Measurements from ENCODE around the gene PI16. TPM values are rescaled to one million over a fixed set of nuclear protein-coding genes. Genes with fewer than 3 reads are reported as not detected.
"Not testable (repeated sequence)": the region's sequence is repeated elsewhere in the genome, so short reads cannot be mapped to it uniquely, and the experiment has no call there.

The PI16 gene
- total RNA-seq, 1 experiment from 2014 or later = not detected

GRCh38 chr6:36947570-36948351, 6.8 kb upstream of the PI16 start:
- DNase-seq (ENCODE audit: low read depth, low spot score) = peak; percentile 93
- in situ Hi-C loops (cut with HindIII; ENCODE audit: low pct_unique_long_range_greater_than_20kb, low sequenced_read_pairs) = no loop called here

GRCh38 chr6:36949076-36949475, 5.5 kb upstream of the PI16 start:
- DNase-seq (ENCODE audit: low read depth, low spot score); in situ Hi-C loops (cut with HindIII; ENCODE audit: low pct_unique_long_range_greater_than_20kb, low sequenced_read_pairs): not testable (repeated sequence)

- in situ Hi-C loops (cut with HindIII; ENCODE audit: low pct_unique_long_range_greater_than_20kb, low sequenced_read_pairs) = no loop called here
Measured at GRCh38 chr6:36949636-36950035, 4.9 kb upstream of the PI16 start.

DNA sequence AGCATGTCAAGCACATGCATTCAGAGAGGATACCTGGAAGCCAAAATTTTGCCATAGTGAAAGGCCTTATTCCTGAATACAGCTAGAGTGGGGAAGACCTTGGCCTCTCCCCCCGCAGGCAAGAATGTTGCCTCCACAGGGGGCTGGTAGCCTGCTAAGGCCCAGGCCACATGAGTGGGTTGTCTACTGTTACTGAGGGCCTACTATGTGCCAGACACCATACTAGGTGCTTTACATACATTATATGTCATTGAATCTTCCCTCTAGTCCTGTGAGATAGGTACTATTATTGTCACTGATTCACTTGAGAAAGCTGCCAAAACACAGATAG, 642 bp upstream of the PI16 start:
- in situ Hi-C loops (cut with HindIII; ENCODE audit: low pct_unique_long_range_greater_than_20kb, low sequenced_read_pairs) = no loop called here
- no peak for DNase-seq (ENCODE audit: low read depth, low spot score)

More at GRCh38 chr6:36949636-36950035, 4.9 kb upstream of the PI16 start:
- DNase-seq (ENCODE audit: low read depth, low spot score) = no peak

- DNase-seq (ENCODE audit: low read depth, low spot score) = no peak
- in situ Hi-C loops (cut with HindIII; ENCODE audit: low pct_unique_long_range_greater_than_20kb, low sequenced_read_pairs) = no loop called here
Measured at GRCh38 chr6:36955136-36955535, 598 bp downstream of the PI16 start.

DNA sequence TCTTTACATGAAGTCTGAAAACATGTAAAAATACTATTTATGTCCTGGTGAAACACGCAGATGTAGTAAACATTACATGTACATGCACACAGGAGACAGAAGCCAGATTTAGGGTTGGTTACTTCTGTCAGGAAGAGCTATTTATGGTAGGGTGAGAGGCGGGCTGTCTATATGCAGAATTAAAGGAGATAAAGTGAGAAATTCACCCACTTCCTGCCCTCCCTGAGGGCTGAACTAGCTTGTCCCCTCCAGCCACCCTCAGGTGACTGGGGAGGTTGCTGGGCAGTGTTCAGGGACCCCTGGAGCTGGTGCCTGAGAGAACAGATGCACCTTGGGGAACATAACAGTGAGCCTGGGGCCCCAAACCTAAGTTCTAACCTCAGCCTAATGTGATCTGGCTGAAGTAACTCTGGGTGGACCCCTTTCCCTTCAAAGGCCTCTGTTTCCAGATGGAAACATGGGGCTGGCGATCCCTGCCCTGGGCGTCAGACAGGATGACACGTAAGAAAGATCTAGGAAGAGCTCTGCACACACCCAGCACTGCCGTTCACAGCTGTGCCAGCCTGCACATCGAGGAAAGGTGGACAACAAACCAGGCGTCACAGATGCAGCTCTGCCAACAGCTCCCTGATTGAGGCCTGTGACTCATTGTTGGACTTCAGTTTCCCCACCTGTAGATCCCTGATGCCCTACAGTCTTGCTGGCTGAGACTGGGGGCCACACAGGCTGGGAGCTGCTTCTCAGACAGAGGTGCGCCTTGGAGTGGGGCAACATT, 1.3 kb downstream of the PI16 start:
- no peak for DNase-seq (ENCODE audit: low read depth, low spot score)
- in situ Hi-C loops (cut with HindIII; ENCODE audit: low pct_unique_long_range_greater_than_20kb, low sequenced_read_pairs) = no loop called here

DNA sequence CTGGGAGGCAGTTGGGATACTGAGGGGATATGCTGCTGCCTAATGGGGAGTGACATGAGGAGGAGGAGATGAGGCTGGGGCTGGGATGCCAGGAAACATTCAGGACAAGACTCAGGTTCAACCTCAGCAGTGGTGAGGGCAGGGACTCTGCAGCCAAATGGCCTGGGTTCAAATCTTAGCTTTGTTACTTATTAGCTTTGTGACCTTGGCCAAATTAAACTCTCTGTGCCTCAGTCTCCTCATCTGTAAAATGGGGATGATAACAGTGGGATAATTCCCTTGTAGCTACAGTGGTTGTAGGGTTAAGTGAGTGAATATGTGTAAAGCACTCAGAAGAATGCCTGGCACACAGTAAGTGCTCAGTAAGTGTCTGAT, 1.9 kb downstream of the PI16 start:
- DNase-seq (ENCODE audit: low read depth, low spot score) = no peak
- in situ Hi-C loops (cut with HindIII; ENCODE audit: low pct_unique_long_range_greater_than_20kb, low sequenced_read_pairs) = no loop called here

- DNase-seq (ENCODE audit: low read depth, low spot score) = no peak
- in situ Hi-C loops (cut with HindIII; ENCODE audit: low pct_unique_long_range_greater_than_20kb, low sequenced_read_pairs) = no loop called here
Measured at GRCh38 chr6:36957773-36958271, 3.3 kb downstream of the PI16 start.

- no peak for DNase-seq (ENCODE audit: low read depth, low spot score)
- in situ Hi-C loops (cut with HindIII; ENCODE audit: low pct_unique_long_range_greater_than_20kb, low sequenced_read_pairs) = no loop called here
Measured at GRCh38 chr6:36958775-36959554, 4.4 kb downstream of the PI16 start.

GRCh38 chr6:36959555-36960250, 5.2 kb downstream of the PI16 start:
- DNase-seq (ENCODE audit: low read depth, low spot score) = no peak
- in situ Hi-C loops (cut with HindIII; ENCODE audit: low pct_unique_long_range_greater_than_20kb, low sequenced_read_pairs) = no loop called here

GRCh38 chr6:36961441-36962435, 7.2 kb downstream of the PI16 start:
- no peak for DNase-seq (ENCODE audit: low read depth, low spot score)
- in situ Hi-C loops (cut with HindIII; ENCODE audit: low pct_unique_long_range_greater_than_20kb, low sequenced_read_pairs) = no loop called here

GRCh38 chr6:36962874-36963273, 8.3 kb downstream of the PI16 start:
- in situ Hi-C loops (cut with HindIII; ENCODE audit: low pct_unique_long_range_greater_than_20kb, low sequenced_read_pairs) = no loop called here
- DNase-seq (ENCODE audit: low read depth, low spot score) = peak; percentile 39

DNA sequence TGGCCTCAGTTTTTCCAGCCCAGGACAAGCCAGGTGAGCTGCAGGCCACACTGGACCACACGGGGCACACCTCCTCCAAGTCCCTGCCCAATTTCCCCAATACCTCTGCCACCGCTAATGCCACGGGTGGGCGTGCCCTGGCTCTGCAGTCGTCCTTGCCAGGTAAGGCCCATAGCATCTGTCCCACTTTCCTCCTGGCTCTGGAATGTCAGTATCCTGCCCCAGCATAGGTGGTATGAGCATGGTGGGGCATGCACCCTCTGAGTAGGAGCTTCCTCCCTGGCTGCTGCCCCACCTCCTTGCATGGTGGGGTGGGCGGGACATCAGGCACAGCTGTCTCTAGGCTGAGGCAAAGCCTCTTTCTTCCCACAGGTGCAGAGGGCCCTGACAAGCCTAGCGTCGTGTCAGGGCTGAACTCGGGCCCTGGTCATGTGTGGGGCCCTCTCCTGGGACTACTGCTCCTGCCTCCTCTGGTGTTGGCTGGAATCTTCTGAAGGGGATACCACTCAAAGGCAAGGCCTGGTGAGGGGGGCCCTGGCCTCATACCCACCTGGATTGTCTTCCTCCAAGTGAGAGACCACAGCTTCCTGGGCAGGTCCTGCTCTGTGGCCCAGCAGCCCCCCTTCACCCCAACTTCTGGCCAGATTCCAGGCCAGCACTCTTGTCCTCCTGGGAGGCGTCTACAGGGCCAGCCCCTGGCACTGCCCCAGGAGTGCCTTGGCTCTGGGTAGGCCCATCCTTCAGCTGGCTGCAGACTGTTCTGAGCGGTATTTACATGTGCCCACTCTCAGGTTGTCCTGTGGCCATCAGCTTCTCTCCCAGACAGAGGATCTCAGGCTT, 9.1 kb downstream of the PI16 start:
- no peak for DNase-seq (ENCODE audit: low read depth, low spot score)
- in situ Hi-C loops (cut with HindIII; ENCODE audit: low pct_unique_long_range_greater_than_20kb, low sequenced_read_pairs) = no loop called here

DNA sequence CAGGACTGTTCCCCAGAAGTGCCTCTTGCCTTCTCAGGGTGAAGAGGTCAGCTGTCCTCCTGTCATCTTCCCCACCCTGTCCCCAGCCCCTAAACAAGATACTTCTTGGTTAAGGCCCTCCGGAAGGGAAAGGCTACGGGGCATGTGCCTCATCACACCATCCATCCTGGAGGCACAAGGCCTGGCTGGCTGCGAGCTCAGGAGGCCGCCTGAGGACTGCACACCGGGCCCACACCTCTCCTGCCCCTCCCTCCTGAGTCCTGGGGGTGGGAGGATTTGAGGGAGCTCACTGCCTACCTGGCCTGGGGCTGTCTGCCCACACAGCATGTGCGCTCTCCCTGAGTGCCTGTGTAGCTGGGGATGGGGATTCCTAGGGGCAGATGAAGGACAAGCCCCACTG, 9.8 kb downstream of the PI16 start:
- in situ Hi-C loops (cut with HindIII; ENCODE audit: low pct_unique_long_range_greater_than_20kb, low sequenced_read_pairs) = no loop called here
- DNase-seq (ENCODE audit: low read depth, low spot score) = no peak

DNA sequence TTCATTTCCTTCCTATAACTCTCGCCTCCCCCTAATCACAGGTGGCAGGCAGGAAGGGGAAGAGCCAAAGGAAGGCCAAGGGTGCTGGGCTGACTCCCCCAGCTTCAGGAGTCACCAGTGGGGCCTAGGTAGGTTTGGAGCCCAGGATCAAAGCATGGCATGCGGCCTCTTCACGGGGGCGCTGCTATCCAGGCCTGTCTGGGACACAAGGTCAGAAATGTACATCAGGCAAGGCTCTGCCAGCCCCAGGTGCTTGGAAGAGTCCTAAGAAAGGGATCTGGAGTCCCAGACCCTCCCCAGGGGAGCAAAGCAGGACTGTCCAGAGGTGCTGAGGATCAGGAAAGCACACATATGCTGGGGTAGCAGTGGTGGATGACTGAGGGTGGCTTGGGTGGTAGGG, 10.4 kb downstream of the PI16 start:
- in situ Hi-C loops (cut with HindIII; ENCODE audit: low pct_unique_long_range_greater_than_20kb, low sequenced_read_pairs) = no loop called here
- no peak for DNase-seq (ENCODE audit: low read depth, low spot score)

DNA sequence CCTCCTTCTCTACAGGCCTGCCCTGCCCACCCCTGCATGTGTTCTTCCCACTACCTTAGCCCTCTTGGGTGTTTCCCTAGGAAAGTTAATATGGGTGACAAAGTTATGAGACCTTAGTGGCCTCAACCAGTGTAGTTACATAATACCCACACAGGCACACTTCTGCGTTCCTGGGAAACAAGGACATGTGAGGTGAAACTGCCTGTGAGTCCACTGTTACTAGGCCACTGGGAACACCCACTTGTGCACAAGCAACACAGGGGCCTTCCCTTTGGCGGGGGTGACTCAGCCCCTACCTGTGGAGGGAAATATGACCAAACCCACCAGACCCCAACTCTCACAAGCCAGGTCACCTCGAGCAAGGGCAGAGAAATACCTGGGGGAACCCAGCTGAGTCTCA, 12.8 kb downstream of the PI16 start:
- DNase-seq (ENCODE audit: low read depth, low spot score) = no peak
- in situ Hi-C loops (cut with HindIII; ENCODE audit: low pct_unique_long_range_greater_than_20kb, low sequenced_read_pairs) = no loop called here
